Measurements from ENCODE around the gene PCCA.
"Not testable (repeated sequence)": the region's sequence is repeated elsewhere in the genome, so short reads cannot be mapped to it uniquely, and the experiment has no call there.

PCCA gene

GRCh38 chr13:100147825-100148224, 58.9 kb downstream of the PCCA start:
- Mint-ChIP-seq H3K36me3 (peaks cover 16% of the 10 kb centered on the region), H3K9me3 (no peaks in the 10 kb centered on the region), H3K4me1 (no peaks in the 10 kb centered on the region), H3K4me3 (no peak overlapping the region), H3K27ac (no peak overlapping the region), H3K27me3 (no peaks in the 10 kb centered on the region)

GRCh38 chr13:100148422-100148821, 59.5 kb downstream of the PCCA start:
- no peak overlapping the region for H3K27ac Mint-ChIP-seq
- no peaks in the 10 kb centered on the region for H3K4me1 Mint-ChIP-seq
- no peaks in the 10 kb centered on the region for H3K27me3 Mint-ChIP-seq
- H3K36me3 Mint-ChIP-seq, result peaks cover 16% of the 10 kb centered on the region
- H3K9me3 Mint-ChIP-seq, result no peaks in the 10 kb centered on the region
- H3K4me3 Mint-ChIP-seq, result no peak overlapping the region

- Mint-ChIP-seq H3K36me3 (peaks cover 17% of the 10 kb centered on the region), H3K27me3 (no peaks in the 10 kb centered on the region), H3K9me3 (no peaks in the 10 kb centered on the region), H3K4me3 (no peak overlapping the region), H3K27ac (no peak overlapping the region), H3K4me1 (no peaks in the 10 kb centered on the region)
These were observed 60.5 kb downstream of the PCCA start for GRCh38 chr13:100149389-100149788.

- H3K27ac Mint-ChIP-seq, H3K4me3 Mint-ChIP-seq, H3K9me3 Mint-ChIP-seq, H3K27me3 Mint-ChIP-seq, H3K4me1 Mint-ChIP-seq: not testable (repeated sequence)
- H3K36me3 Mint-ChIP-seq, result peaks cover 13% of the 10 kb centered on the region
These were observed 61.8 kb downstream of the PCCA start for GRCh38 chr13:100150711-100151110.

GRCh38 chr13:100154842-100155416, 66.0 kb downstream of the PCCA start:
- H3K4me1 Mint-ChIP-seq, result peaks cover 7% of the 10 kb centered on the region

GRCh38 chr13:100156788-100157187, 67.9 kb downstream of the PCCA start:
- Mint-ChIP-seq H3K27ac (no peak overlapping the region), H3K4me1 (peaks cover 7% of the 10 kb centered on the region), H3K4me3 (no peak overlapping the region), H3K9me3 (no peaks in the 10 kb centered on the region), H3K27me3 (no peaks in the 10 kb centered on the region), H3K36me3 (peaks cover 12% of the 10 kb centered on the region)

More at GRCh38 chr13:100154842-100155416, 66.0 kb downstream of the PCCA start:
- Mint-ChIP-seq H3K27me3 (no peaks in the 10 kb centered on the region), H3K4me3 (no peak overlapping the region), H3K36me3 (peaks cover 12% of the 10 kb centered on the region), H3K27ac (no peak overlapping the region), H3K9me3 (no peaks in the 10 kb centered on the region)

- no peaks in the 10 kb centered on the region for H3K27me3 Mint-ChIP-seq
- no peaks in the 10 kb centered on the region for H3K9me3 Mint-ChIP-seq
- no peak overlapping the region for H3K4me3 Mint-ChIP-seq
- H3K4me1 Mint-ChIP-seq, result peaks cover 7% of the 10 kb centered on the region
- no peak overlapping the region for H3K27ac Mint-ChIP-seq
- H3K36me3 Mint-ChIP-seq, result peaks cover 14% of the 10 kb centered on the region
These were observed 69.7 kb downstream of the PCCA start for GRCh38 chr13:100158569-100158968.

GRCh38 chr13:100159584-100159983, 70.7 kb downstream of the PCCA start:
- no peaks in the 10 kb centered on the region for H3K9me3 Mint-ChIP-seq
- no peak overlapping the region for H3K27ac Mint-ChIP-seq

GRCh38 chr13:100160450-100160849, 71.6 kb downstream of the PCCA start:
- Mint-ChIP-seq H3K4me1 (peaks cover 7% of the 10 kb centered on the region), H3K27ac (no peak overlapping the region), H3K9me3 (no peaks in the 10 kb centered on the region), H3K36me3 (peaks cover 10% of the 10 kb centered on the region), H3K4me3 (no peak overlapping the region), H3K27me3 (no peaks in the 10 kb centered on the region)

More at GRCh38 chr13:100159584-100159983, 70.7 kb downstream of the PCCA start:
- Mint-ChIP-seq H3K36me3 (peaks cover 11% of the 10 kb centered on the region), H3K4me3 (no peak overlapping the region), H3K27me3 (no peaks in the 10 kb centered on the region), H3K4me1 (peaks cover 7% of the 10 kb centered on the region)

GRCh38 chr13:100163375-100163774, 74.5 kb downstream of the PCCA start:
- no peak overlapping the region for H3K27ac Mint-ChIP-seq
- H3K36me3 Mint-ChIP-seq, result peaks cover 10% of the 10 kb centered on the region
- H3K27me3 Mint-ChIP-seq, result no peaks in the 10 kb centered on the region
- no peaks in the 10 kb centered on the region for H3K4me1 Mint-ChIP-seq
- H3K4me3 Mint-ChIP-seq, result no peak overlapping the region
- H3K9me3 Mint-ChIP-seq, result no peaks in the 10 kb centered on the region

- Mint-ChIP-seq H3K4me1 (no peaks in the 10 kb centered on the region), H3K9me3 (no peaks in the 10 kb centered on the region), H3K27me3 (no peaks in the 10 kb centered on the region), H3K27ac (no peak overlapping the region), H3K4me3 (no peak overlapping the region), H3K36me3 (peaks cover 10% of the 10 kb centered on the region)
These were observed 84.3 kb downstream of the PCCA start for GRCh38 chr13:100173203-100173602.

- not testable (repeated sequence) for H3K27ac Mint-ChIP-seq, H3K4me1 Mint-ChIP-seq, H3K4me3 Mint-ChIP-seq, H3K27me3 Mint-ChIP-seq, H3K9me3 Mint-ChIP-seq
- peaks cover 10% of the 10 kb centered on the region for H3K36me3 Mint-ChIP-seq
These were observed 85.6 kb downstream of the PCCA start for GRCh38 chr13:100174455-100174854.

- Mint-ChIP-seq H3K4me3 (no peak overlapping the region), H3K9me3 (no peaks in the 10 kb centered on the region), H3K27me3 (no peaks in the 10 kb centered on the region), H3K4me1 (no peaks in the 10 kb centered on the region), H3K36me3 (peaks cover 10% of the 10 kb centered on the region), H3K27ac (no peak overlapping the region)
These were observed 86.3 kb downstream of the PCCA start for GRCh38 chr13:100175078-100175802.

- no peaks in the 10 kb centered on the region for H3K27me3 Mint-ChIP-seq
These were observed 86.9 kb downstream of the PCCA start for GRCh38 chr13:100175803-100176182.

GRCh38 chr13:100176801-100177400, 88.0 kb downstream of the PCCA start:
- H3K9me3 Mint-ChIP-seq, result no peaks in the 10 kb centered on the region
- H3K27me3 Mint-ChIP-seq, result no peaks in the 10 kb centered on the region

More at GRCh38 chr13:100175803-100176182, 86.9 kb downstream of the PCCA start:
- no peaks in the 10 kb centered on the region for H3K4me1 Mint-ChIP-seq
- peaks cover 10% of the 10 kb centered on the region for H3K36me3 Mint-ChIP-seq
- no peak overlapping the region for H3K27ac Mint-ChIP-seq
- no peak overlapping the region for H3K4me3 Mint-ChIP-seq
- no peaks in the 10 kb centered on the region for H3K9me3 Mint-ChIP-seq

GRCh38 chr13:100178309-100178708, 89.4 kb downstream of the PCCA start:
- Mint-ChIP-seq H3K9me3 (no peaks in the 10 kb centered on the region), H3K27ac (no peak overlapping the region), H3K4me3 (no peak overlapping the region), H3K27me3 (no peaks in the 10 kb centered on the region), H3K4me1 (peaks cover 11% of the 10 kb centered on the region), H3K36me3 (peaks cover 4% of the 10 kb centered on the region)

More at GRCh38 chr13:100176801-100177400, 88.0 kb downstream of the PCCA start:
- no peaks in the 10 kb centered on the region for H3K4me1 Mint-ChIP-seq
- no peak overlapping the region for H3K27ac Mint-ChIP-seq
- H3K36me3 Mint-ChIP-seq, result peaks cover 9% of the 10 kb centered on the region
- H3K4me3 Mint-ChIP-seq, result no peak overlapping the region

All from activated naive CD4-positive, alpha-beta T cell treated with anti-CD3 and anti-CD28 coated beads, Interleukin-2, amount 50 U/mL, for 24 hours (primary cell).